GM23338 (cell line): ENCODE results near the gene SPNS3. TPM values are rescaled to one million over a fixed set of nuclear protein-coding genes. Genes with fewer than 3 reads are reported as not detected.

Experiments
- ATAC-seq: fragments of 200-7000 bp; cut with Tn5 transposase; 3 replicates; pipeline ENCODE4 v1.9.1; 2020
- DNase-seq: peaks from one replicate; pipeline ENCODE4 v3.0.0-alpha.2; 2015; ENCODE audit warnings: low spot score
- H2AFZ ChIP-seq: fragments of 200-600 bp; sonication (generic); 2 replicates; pipeline ENCODE4 v1.8.0; 2016; ENCODE audit warnings: antibody characterized with exemption, mild to moderate bottlenecking, moderate library complexity
- H3F3A ChIP-seq: fragments of 200-600 bp; sonication (generic); replicated peaks from 2 replicates; pipeline ENCODE4 v1.8.0; 2017; ENCODE audit warnings: antibody characterized with exemption, mixed run types, low read depth
- H3K27ac ChIP-seq: fragments of 200-600 bp; sonication (generic); 2 replicates; pipeline ENCODE4 v1.6.1; 2016; ENCODE audit warnings: low read depth
- H3K27me3 ChIP-seq: fragments of 200-600 bp; sonication (generic); 2 replicates; pipeline ENCODE4 v1.8.0; 2016; ENCODE audit warnings: mild to moderate bottlenecking, mixed run types, moderate library complexity; ENCODE audit not compliant: insufficient read depth
- H3K36me3 ChIP-seq: fragments of 200-600 bp; sonication (generic); 2 replicates; pipeline ENCODE4 v1.8.0; 2016; ENCODE audit warnings: mild to moderate bottlenecking; ENCODE audit not compliant: insufficient read depth
- H3K4me1 ChIP-seq: fragments of 200-600 bp; sonication (generic); 2 replicates; pipeline ENCODE4 v1.8.0; 2016; ENCODE audit warnings: mild to moderate bottlenecking, moderate library complexity; ENCODE audit not compliant: insufficient read depth
- H3K4me2 ChIP-seq: fragments of 200-600 bp; sonication (generic); 2 replicates; pipeline ENCODE4 v1.7.1; 2017; ENCODE audit warnings: mixed run types
- H3K4me3 ChIP-seq: fragments of 200-600 bp; sonication (generic); 2 replicates; pipeline ENCODE4 v1.6.1; 2016; ENCODE audit warnings: mixed run types
- H3K79me2 ChIP-seq: fragments of 200-600 bp; sonication (generic); replicated peaks from 2 replicates; pipeline ENCODE4 v1.8.0; 2017; ENCODE audit warnings: mild to moderate bottlenecking; ENCODE audit not compliant: insufficient read depth
- H3K9me2 ChIP-seq: fragments of 200-600 bp; sonication (generic); 2 replicates; pipeline ENCODE4 v1.8.0; 2017; ENCODE audit not compliant: insufficient read depth
- H4K20me1 ChIP-seq: fragments of 200-600 bp; sonication (generic); replicated peaks from 2 replicates; pipeline ENCODE4 v1.8.0; 2017; ENCODE audit warnings: mild to moderate bottlenecking; ENCODE audit not compliant: insufficient read depth
- H3K27ac Mint-ChIP-seq: 2 replicates; pipeline ENCODE4 v1.8.0; 2020; ENCODE audit warnings: inconsistent platforms, mild to moderate bottlenecking, moderate library complexity, mixed read lengths
- H3K27me3 Mint-ChIP-seq: 3 replicates; pipeline ENCODE4 v1.8.0; 2022; ENCODE audit warnings: low read depth, mild to moderate bottlenecking, moderate library complexity, mixed read lengths, inconsistent platforms; ENCODE audit not compliant: insufficient read depth, poor library complexity
- H3K36me3 Mint-ChIP-seq: 3 replicates; pipeline ENCODE4 v1.8.0; 2021; ENCODE audit warnings: low read depth, mild to moderate bottlenecking, inconsistent platforms, moderate library complexity, mixed read lengths
- H3K4me1 Mint-ChIP-seq: 3 replicates; pipeline ENCODE4 v1.8.0; 2020; ENCODE audit warnings: mild to moderate bottlenecking, inconsistent platforms, mixed read lengths
- H3K4me3 Mint-ChIP-seq: 3 replicates; pipeline ENCODE4 v1.8.0; 2021; ENCODE audit warnings: moderate library complexity, mild to moderate bottlenecking, inconsistent platforms, mixed read lengths
- H3K9me3 Mint-ChIP-seq: 3 replicates; pipeline ENCODE4 v1.8.0; 2020; ENCODE audit warnings: moderate library complexity, mild to moderate bottlenecking, inconsistent platforms, mixed read lengths
- EZH2phosphoT487 ChIP-seq: fragments of 200-600 bp; sonication (generic); IDR thresholded peaks from one replicate; pipeline ENCODE4 v1.8.1; 2018; ENCODE audit warnings: antibody characterized with exemption; ENCODE audit not compliant: unreplicated experiment
- JUNB ChIP-seq: IDR thresholded peaks from one replicate; pipeline ENCODE4 v1.6.1; 2016; ENCODE audit warnings: antibody characterized with exemption; ENCODE audit not compliant: unreplicated experiment
- POLR2AphosphoS5 ChIP-seq: IDR thresholded peaks from 2 replicates; pipeline ENCODE4 v1.6.1; 2016; ENCODE audit warnings: antibody characterized with exemption, low read depth
- REST ChIP-seq: IDR thresholded peaks from one replicate; pipeline ENCODE4 v1.6.1; 2018; ENCODE audit warnings: antibody characterized with exemption; ENCODE audit not compliant: unreplicated experiment
- STAT1 ChIP-seq: IDR thresholded peaks from one replicate; pipeline ENCODE4 v1.6.1; 2016; ENCODE audit warnings: antibody characterized with exemption; ENCODE audit not compliant: unreplicated experiment
- ZNF114 ChIP-seq: fragments of 250-450 bp; sonication (Bioruptor Pico); IDR thresholded peaks from 2 replicates; pipeline ENCODE4 v1.5.0; 2020; ENCODE audit warnings: mild to moderate bottlenecking, moderate library complexity
- ZNF331 ChIP-seq: fragments of 250-450 bp; sonication (Bioruptor Pico); IDR thresholded peaks from 2 replicates; pipeline ENCODE4 v1.5.0; 2020; ENCODE audit warnings: low read depth, mild to moderate bottlenecking, moderate library complexity
- polyA plus RNA-seq: library from polyadenylated mRNA; unstranded; fragments of >200 nt; fragmentation: Nextera tagmentation; extraction: Ambion mirVana; gene quantifications from 2 replicates; pipeline ENCODE4 v1.2.1, GENCODE V29; 2016
- total RNA-seq: library from RNA; depleted of rRNA; stranded (reverse); fragments of >200 nt; shearing (Covaris generic); gene quantifications from 2 replicates; pipeline ENCODE4 v1.2.3, GENCODE V29; 2014
- TF ChIP-seq, protein P1 (sequence below): IDR thresholded peaks from 2 replicates; pipeline ENCODE4 v1.6.1; 2016; ENCODE audit warnings: antibody characterized with exemption

Gene SPNS3
- total and polyA plus RNA-seq, 2 experiments from 2014 or later = not detected

GRCh38 chr17:4498461-4499397 lies 65.0 kb downstream of the SPNS3 start, which contains the start of gene SPNS2:
Gene SPNS2 (plus strand): TSS chr17:4498881. CDS start chr17:4499048, 167 bp downstream.
- Histone ChIP-seq H3K36me3 (no peaks in the 10 kb centered on the region), H4K20me1 (no peaks in the 10 kb centered on the region; the same call in 1 of the 2 replicates), H2AFZ (peak within 1 kb of the TSS; percentile 92), H3K9me2 (no peaks in the 10 kb centered on the region), H3K4me3 (peak within 1 kb of the TSS; percentile 72), H3F3A (no peaks in the 10 kb centered on the region; the same call in 1 of the 2 replicates), H3K27ac (no peak within 1 kb of the TSS), H3K27me3 (peaks cover 55% of the 10 kb centered on the region), H3K4me1 (peaks cover 4% of the 10 kb centered on the region; the same call in 1 of the 2 replicates), H3K79me2 (no peaks in the 10 kb centered on the region), H3K4me2 (peak within 1 kb of the TSS; percentile 88)
- Mint-ChIP-seq H3K27ac (no peak within 1 kb of the TSS), H3K27me3 (peaks cover 60% of the 10 kb centered on the region), H3K36me3 (no peaks in the 10 kb centered on the region), H3K9me3 (no peaks in the 10 kb centered on the region), H3K4me3 (peak within 1 kb of the TSS; percentile 78), H3K4me1 (peaks cover 18% of the 10 kb centered on the region)
- TF ChIP-seq ZNF114 (CRISPR knock-in tag) (no peak), REST (no peak)
- TF ChIP-seq, protein P1, sequence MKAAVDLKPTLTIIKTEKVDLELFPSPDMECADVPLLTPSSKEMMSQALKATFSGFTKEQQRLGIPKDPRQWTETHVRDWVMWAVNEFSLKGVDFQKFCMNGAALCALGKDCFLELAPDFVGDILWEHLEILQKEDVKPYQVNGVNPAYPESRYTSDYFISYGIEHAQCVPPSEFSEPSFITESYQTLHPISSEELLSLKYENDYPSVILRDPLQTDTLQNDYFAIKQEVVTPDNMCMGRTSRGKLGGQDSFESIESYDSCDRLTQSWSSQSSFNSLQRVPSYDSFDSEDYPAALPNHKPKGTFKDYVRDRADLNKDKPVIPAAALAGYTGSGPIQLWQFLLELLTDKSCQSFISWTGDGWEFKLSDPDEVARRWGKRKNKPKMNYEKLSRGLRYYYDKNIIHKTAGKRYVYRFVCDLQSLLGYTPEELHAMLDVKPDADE = no peak
- peak; percentile 88 for DNase-seq
- peak; percentile 70 for ATAC-seq

DNA sequence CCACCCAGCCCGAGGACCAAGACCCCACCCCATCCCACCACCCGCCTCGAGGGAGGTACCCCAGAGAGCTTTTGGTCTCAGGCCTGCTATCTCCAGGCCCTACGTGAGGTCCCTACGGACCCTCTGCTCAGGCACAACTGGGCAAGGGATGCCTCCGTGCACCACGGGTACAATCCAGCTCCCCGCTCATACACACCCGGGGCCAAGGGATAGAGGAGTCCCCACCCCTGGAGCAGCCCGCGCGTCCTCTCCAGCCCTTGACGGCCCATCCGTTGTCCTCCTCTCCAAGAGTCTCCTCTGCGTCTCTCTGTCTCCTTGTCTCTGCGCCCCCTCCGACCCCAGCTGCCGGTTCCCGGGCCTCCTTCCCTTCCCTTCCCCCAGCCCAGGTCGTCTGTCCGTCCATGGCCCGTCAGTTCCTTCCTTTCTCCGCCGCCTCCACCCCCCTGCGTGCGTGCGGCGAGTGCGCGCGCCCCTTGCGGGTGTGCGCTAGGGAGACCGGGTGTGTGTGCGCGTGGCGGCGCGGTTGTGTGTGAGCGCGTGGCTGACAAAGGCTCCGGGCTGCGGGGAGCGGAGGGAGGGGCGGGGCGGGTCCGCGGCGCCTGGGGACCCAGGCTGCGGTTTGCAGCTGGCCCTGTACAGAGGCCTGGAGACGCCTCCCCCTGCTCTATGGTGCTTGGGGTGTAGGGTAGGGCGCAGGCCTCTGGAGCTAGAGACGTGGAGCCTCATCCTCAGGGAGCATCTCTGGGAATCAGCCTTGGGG lies 65.9 kb downstream of the SPNS3 start:
- H3F3A ChIP-seq = no peaks in the 10 kb centered on the region; the same call in 1 of the 2 replicates
- peaks cover 18% of the 10 kb centered on the region for H3K4me1 Mint-ChIP-seq
- H3K27ac Mint-ChIP-seq = no peak overlapping the region
- peak overlapping the region; percentile 78 for H3K4me3 Mint-ChIP-seq
- H3K4me1 ChIP-seq = peaks cover 4% of the 10 kb centered on the region; the same call in 1 of the 2 replicates
- no peaks in the 10 kb centered on the region for H3K36me3 ChIP-seq
- H3K36me3 Mint-ChIP-seq = no peaks in the 10 kb centered on the region
- no peaks in the 10 kb centered on the region for H3K79me2 ChIP-seq
- DNase-seq = peak; percentile 66
- ATAC-seq = peak; percentile 57
- H3K9me2 ChIP-seq = no peaks in the 10 kb centered on the region
- peaks cover 60% of the 10 kb centered on the region for H3K27me3 Mint-ChIP-seq
- peaks cover 55% of the 10 kb centered on the region for H3K27me3 ChIP-seq
- H3K9me3 Mint-ChIP-seq = no peaks in the 10 kb centered on the region
- peak overlapping the region; percentile 92 for H2AFZ ChIP-seq
- no peaks in the 10 kb centered on the region for H4K20me1 ChIP-seq
- no peak overlapping the region for H3K27ac ChIP-seq
- peak overlapping the region; percentile 88 for H3K4me2 ChIP-seq
- peak overlapping the region; percentile 72 for H3K4me3 ChIP-seq
- TF ChIP-seq ZNF331 (CRISPR knock-in tag) = no peak
- no peak for TF ChIP-seq JUNB
- TF ChIP-seq, protein P1 = no peak
- no peak for TF ChIP-seq POLR2AphosphoS5
- TF ChIP-seq EZH2phosphoT487 = no peak
- no peak for TF ChIP-seq STAT1
